GM18519 (cell line): ENCODE measurements around the gene BACE2.
"Not testable (repeated sequence)": the region's sequence is repeated elsewhere in the genome, so short reads cannot be mapped to it uniquely, and the experiment has no call there.

ENCODE experiments used
- ATAC-seq: cut with Tn5 transposase; IDR thresholded peaks from one replicate; pipeline ENCODE4 v1.9.1; 2021; ENCODE audit warnings: mild to moderate bottlenecking, moderate library complexity; ENCODE audit not compliant: unreplicated experiment, low FRiP score

The BACE2 gene

GRCh38 chr21:41232013-41232412, 64.1 kb downstream of the BACE2 start:
- ATAC-seq, result no peak

- ATAC-seq, result no peak
Measured at GRCh38 chr21:41233916-41234315, 66.0 kb downstream of the BACE2 start.

- no peak for ATAC-seq
Measured at GRCh38 chr21:41234569-41234968, 66.6 kb downstream of the BACE2 start.

DNA sequence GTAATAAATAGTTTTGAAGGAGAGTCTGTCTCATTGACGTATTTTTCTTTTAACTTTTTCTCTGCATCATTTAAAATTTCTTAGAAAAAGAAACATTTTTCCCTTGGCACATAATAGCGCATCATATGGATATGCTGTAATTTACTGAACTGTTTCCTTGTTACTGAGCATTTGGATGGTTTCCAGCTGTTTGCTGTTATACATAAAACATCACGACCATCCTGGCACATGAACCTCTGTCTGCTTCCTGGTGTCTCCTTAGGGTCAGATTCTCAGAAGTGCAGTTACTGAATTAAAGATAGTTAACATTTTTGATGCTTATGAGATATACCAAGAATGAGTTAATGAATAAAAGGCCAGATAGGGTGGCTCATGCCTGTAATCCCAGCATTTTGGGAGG, 67.2 kb downstream of the BACE2 start:
- no peak for ATAC-seq

DNA sequence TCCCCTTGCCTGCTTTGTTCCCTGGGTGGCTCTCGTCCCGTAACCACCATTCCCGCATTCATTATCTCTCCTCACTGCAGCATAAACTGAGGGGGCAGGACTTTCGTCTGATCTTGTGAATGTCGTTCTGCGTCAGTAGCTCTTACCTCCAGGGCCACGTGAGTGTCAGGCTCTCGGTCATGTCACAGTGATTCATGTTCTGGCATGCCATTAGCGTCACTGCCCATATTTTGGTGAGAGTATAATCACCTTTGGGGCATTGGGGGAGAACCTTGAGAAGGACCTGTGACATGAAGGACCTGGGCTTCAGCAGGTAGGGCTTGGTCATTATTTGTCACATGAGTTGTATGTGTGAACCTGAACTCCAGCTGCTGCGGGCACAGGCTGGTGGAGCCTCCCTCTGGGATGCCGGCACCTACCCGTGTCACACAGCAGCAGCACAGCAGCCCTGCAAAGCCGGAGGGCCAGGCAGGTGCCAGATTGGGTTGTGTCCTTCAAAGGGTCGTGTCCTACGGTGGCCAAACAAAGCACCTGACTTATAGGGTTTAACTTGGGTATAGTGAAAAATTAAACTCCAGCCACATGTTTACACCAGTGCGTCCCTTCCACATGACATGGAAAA, 68.5 kb downstream of the BACE2 start:
- ATAC-seq, result no peak

GRCh38 chr21:41238081-41238796, 70.3 kb downstream of the BACE2 start:
- not testable (repeated sequence) for ATAC-seq

- no peak for ATAC-seq
Measured at GRCh38 chr21:41240040-41240439, 72.1 kb downstream of the BACE2 start.

DNA sequence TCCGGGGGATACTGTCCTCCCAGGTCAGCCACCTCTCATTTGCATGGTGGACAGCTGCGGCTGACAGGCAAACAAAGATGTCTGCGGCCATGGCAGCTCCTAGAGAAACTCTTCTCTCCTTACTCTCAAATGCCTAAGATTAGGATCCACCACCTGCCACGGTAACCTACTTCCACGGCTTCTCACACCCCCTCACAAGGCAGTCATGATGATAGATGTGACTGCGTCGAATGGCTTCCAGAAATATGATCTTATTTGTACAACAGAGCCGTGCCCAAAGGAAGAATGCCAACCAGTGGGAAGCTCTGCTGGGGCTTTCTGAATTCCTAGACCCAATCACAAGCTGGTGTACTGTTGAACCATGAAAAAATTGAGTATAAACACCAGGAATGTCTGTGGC, 73.4 kb downstream of the BACE2 start:
- ATAC-seq, result no peak

DNA sequence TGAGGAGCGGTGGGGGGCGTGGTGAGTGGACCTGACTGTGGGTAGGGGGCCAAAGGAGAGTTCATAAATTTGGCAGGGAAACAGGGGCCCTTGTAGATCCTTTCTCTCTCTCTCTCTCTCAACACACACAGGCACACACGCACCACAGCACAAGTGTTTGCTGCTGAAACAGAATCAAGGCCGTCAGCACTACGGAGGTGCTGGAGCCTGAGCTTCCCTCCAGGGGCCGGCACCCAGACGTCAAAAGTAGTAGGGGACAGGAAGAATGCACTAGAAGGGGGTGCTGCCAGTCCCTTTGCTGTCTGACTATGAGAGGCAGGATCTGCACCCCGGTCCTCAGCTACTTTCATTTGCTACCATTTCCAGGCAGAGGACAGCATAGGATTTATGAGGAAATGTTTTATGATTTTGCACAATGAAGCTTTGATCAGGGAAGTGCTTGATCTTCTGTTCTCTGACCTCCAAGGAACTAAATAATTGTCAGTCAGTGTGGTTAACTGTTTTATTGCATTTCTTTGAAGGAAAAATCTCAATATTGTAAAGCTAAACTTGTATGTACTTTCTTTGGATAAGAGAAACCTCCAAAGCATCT, 74.4 kb downstream of the BACE2 start:
- ATAC-seq, result no peak

DNA sequence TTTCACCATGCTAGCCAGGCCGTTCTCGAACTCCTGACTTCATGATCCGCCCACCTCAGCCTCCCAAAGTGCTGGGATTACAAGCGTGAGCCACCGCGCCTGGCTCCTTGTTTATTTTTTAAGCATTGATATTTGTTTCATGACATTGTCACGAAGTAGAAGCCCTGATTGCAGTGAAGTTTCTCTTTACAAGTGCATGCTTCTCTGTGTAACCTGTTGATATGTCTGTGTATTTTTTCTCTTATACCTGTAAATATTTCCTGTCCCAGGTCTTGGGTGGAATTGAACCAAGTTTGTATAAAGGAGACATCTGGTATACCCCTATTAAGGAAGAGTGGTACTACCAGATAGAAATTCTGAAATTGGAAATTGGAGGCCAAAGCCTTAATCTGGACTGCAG, 75.1 kb downstream of the BACE2 start:
- no peak for ATAC-seq

DNA sequence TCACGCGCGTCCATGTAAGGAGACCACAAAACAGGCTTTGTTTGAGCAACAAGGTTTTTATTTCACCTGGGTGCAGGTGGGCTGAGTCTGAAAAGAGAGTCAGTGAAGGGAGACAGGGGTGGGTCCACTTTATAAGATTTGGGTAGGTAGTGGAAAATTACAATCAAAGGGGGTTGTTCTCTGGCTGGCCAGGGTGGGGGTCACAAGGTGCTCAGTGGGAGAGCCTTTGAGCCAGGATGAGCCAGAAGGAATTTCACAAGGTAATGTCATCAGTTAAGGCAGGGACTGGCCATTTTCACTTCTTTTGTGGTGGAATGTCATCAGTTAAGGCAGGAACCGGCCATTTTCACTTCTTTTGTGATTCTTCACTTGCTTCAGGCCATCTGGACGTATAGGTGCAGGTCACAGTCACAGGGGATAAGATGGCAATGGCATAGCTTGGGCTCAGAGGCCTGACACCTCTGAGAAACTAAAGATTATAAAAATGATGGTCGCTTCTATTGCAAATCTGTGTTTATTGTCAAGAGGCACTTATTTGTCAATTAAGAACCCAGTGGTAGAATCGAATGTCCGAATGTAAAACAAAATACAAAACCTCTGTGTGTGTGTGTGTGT, 76.4 kb downstream of the BACE2 start:
- ATAC-seq, result not testable (repeated sequence)

DNA sequence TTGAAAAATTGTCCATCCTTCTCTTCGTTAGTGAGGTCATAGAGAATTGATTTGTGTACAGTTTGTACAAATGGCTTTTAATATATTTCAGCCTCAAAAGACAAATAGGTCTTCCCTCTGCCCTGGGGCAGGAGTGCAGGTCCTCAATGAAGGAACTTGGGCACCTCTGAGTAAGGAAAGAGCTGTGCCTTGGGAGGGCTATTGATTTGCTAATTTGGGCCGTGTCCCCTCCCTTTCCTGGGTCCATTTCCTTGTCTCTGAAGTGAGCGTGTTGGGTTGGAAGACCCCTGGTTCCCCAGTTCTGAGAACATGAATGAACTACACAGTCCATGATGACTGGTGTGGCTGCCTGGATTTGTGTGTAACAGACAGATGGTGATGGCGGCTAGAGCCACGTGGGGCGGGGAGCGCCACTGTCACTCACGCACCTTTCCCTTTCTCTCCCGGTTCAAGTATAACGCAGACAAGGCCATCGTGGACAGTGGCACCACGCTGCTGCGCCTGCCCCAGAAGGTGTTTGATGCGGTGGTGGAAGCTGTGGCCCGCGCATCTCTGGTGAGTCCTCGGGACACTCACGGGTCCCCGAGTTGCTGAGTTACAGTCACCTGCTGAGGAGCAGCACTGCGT, 77.7 kb downstream of the BACE2 start:
- no peak for ATAC-seq

DNA sequence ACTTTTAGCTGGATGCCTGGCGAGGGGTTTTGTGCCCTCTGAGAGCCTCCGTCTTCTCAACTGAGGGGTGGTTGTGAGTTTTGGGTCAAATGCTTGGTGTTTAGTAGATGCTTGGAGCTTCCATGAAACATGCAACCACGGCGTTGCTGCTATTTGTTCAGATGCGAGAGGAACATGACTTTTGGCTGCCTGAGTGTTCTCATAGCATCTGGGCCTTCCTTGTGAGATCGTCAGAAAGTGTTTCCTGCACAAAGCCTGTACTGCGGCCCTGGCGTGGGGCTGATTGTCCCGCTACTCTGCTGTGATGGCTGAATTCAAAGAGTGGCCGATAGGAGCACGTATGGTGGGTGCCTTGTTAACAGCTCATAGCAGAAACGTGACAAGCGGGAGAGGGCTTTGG, 78.8 kb downstream of the BACE2 start:
- no peak for ATAC-seq

- no peak for ATAC-seq
Measured at GRCh38 chr21:41247561-41248545, 79.9 kb downstream of the BACE2 start.

GRCh38 chr21:41249476-41249875, 81.5 kb downstream of the BACE2 start:
- no peak for ATAC-seq

- ATAC-seq, result no peak
Measured at GRCh38 chr21:41250519-41250918, 82.6 kb downstream of the BACE2 start.

DNA sequence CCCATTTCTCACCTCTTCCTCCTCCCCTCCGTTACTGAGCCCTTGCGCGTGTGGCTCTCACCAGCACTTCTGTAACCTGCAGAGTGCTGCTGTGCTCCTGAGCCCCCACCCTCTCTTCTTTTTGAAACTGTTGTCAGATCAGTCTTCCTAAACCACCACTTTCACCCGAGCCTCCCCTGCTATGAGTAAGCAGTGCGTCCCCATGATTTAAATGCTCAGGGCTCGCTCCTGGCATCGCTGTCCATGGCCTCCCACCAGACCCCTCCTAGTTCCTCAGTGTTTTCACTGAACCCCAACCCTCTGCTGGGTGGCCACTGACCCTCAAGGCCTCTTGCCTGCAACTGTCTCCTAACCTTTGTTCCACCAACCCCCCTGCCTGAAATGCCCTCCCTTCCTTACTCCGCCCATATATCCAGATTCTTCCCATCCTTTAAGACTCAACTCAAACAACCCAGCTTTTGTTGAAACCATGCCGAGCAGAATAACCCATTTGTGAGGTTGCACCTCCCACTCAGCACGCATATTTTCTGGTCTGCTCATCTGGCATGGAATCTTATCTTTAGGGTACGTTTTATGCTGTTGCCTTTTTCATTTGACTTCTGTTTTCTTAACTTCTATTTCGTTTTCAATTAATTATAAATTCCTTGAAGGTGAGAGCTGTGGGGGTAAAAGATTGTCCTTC, 84.1 kb downstream of the BACE2 start:
- no peak for ATAC-seq

GRCh38 chr21:41254090-41254700, 86.2 kb downstream of the BACE2 start:
- no peak for ATAC-seq

DNA sequence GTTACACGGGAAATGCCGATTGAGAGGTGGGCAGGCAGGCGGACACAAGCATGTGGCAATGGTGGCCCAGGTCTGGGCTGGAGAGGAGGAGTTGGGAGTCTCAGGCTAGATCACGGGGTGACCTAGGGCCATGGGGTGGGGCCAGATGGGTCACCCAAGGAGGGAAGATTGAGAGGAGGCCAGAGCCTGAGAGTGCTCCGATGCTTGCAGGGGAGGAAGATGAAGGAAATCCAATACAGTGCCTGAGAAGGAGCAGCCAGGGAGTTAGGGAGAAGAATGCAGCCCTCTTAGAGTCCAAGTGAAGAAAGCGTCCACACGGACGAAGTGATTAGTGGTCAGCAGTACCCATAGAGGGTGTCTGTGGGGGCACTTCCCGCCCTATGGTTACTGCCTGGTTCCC, 87.2 kb downstream of the BACE2 start:
- ATAC-seq, result no peak
